Nephron progenitor cell (in vitro differentiated cells): Measurements from ENCODE around the gene AP1M2.
"Not testable (repeated sequence)": the region's sequence is repeated elsewhere in the genome, so short reads cannot be mapped to it uniquely, and the experiment has no call there.

Experiments used
- DNase-seq: peaks from one replicate; pipeline ENCODE4 v3.0.0; 2021
- H3K27ac Mint-ChIP-seq: 2 replicates; pipeline ENCODE4 v1.8.0; 2021; ENCODE audit warnings: mild to moderate bottlenecking, moderate library complexity, mixed read lengths
- H3K27me3 Mint-ChIP-seq: 2 replicates; pipeline ENCODE4 v1.8.0; 2021; ENCODE audit warnings: mild to moderate bottlenecking, low read depth, mixed read lengths; ENCODE audit not compliant: poor library complexity
- H3K36me3 Mint-ChIP-seq: 2 replicates; pipeline ENCODE4 v1.8.0; 2021; ENCODE audit warnings: low read depth, mixed read lengths
- H3K4me1 Mint-ChIP-seq: 2 replicates; pipeline ENCODE4 v1.8.0; 2021; ENCODE audit warnings: mixed read lengths
- H3K4me3 Mint-ChIP-seq: 2 replicates; pipeline ENCODE4 v1.8.0; 2021; ENCODE audit warnings: mild to moderate bottlenecking, moderate library complexity, mixed read lengths
- H3K9me3 Mint-ChIP-seq: 2 replicates; pipeline ENCODE4 v1.8.0; 2021; ENCODE audit warnings: mild to moderate bottlenecking, moderate library complexity, mixed read lengths
- TF ChIP-seq, protein P1 (sequence below): fragments of 200-600 bp; sonication (generic); IDR thresholded peaks from 2 replicates; pipeline ENCODE4 v1.5.0; 2021; ENCODE audit warnings: antibody characterized with exemption

Gene AP1M2

DNA sequence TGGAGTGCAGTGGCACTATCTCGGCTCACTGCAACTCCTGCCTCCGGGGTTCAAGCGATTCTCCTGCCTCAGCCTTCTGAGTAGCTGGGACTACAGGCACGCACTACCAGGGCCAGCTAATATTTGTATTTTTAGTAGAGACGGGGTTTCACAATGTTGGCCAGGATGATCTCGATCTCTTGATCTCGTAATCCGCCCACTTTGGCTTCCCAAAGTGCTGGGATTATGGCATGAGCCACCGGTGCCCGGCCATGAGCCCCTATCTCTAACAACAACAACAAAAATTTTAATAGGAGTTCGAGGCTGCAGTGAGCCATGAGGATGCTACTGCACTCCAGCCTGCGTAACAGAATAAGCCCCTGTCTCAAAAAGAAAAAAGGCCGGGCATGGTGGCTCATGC lies 5.0 kb downstream of the AP1M2 start:
- H3K4me3 Mint-ChIP-seq = no peak overlapping the region
- peaks cover 41% of the 10 kb centered on the region for H3K27me3 Mint-ChIP-seq
- no peak overlapping the region for H3K27ac Mint-ChIP-seq
- peaks cover 9% of the 10 kb centered on the region for H3K4me1 Mint-ChIP-seq
- H3K36me3 Mint-ChIP-seq = no peaks in the 10 kb centered on the region
- TF ChIP-seq, protein P1, sequence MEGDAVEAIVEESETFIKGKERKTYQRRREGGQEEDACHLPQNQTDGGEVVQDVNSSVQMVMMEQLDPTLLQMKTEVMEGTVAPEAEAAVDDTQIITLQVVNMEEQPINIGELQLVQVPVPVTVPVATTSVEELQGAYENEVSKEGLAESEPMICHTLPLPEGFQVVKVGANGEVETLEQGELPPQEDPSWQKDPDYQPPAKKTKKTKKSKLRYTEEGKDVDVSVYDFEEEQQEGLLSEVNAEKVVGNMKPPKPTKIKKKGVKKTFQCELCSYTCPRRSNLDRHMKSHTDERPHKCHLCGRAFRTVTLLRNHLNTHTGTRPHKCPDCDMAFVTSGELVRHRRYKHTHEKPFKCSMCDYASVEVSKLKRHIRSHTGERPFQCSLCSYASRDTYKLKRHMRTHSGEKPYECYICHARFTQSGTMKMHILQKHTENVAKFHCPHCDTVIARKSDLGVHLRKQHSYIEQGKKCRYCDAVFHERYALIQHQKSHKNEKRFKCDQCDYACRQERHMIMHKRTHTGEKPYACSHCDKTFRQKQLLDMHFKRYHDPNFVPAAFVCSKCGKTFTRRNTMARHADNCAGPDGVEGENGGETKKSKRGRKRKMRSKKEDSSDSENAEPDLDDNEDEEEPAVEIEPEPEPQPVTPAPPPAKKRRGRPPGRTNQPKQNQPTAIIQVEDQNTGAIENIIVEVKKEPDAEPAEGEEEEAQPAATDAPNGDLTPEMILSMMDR = no peak
- DNase-seq = no peak
- H3K9me3 Mint-ChIP-seq = peaks cover 3% of the 10 kb centered on the region

DNA sequence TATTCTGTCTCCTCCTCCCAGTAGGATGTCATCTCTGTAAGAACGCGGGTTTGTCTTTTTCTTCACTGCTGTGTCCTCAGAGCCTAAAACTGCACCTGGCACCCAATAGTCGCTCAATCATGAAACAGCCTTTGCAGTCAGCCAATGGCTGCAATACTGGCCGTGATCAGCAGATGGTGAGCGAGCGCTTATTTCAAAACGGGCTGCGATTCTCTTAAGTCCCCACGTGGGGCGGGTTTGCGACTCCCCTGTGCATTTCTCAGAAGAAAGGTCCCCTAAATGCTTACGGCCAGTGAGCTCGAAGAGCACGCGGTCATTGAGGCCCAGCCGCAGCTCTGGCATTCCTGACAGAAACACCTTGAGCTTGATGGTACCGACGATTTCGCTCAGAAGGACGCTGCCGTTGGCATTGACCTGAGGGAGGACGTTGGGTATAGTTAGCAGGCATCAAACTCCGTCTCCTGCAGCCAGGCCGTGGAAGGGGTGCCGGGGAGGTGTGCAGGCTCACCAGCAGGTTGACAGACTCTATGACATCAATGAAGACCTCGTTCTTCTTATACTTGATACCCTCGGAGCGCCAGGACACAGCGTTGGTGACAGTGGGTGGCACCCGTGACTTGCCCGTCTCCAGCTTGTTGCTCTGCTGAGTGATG lies 6.0 kb downstream of the AP1M2 start:
- Mint-ChIP-seq H3K27me3 (peaks cover 32% of the 10 kb centered on the region), H3K36me3 (no peaks in the 10 kb centered on the region), H3K4me1 (peaks cover 13% of the 10 kb centered on the region), H3K4me3 (no peak overlapping the region), H3K27ac (no peak overlapping the region), H3K9me3 (no peaks in the 10 kb centered on the region)
- DNase-seq = peak; percentile 92
- TF ChIP-seq, protein P1 = peak; percentile 97

DNA sequence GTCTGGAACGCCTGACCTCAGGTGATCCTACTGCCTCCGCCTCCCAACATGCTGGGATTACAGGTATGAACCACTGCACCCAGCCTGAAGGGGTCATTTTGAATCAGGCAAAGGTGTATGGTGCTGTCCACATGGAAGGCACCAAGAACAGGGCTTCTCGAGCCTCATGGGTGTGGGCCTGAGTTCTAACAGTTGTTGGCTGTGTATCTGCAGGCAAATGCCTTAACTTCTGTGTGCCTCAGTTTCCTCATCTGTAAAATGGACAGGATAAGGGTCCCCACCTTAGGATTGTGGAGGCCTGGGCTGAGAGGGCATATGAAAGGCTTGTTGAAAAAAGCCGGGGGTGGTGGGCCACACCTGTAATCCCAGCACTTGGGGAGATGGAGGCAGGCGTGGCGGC lies 9.2 kb downstream of the AP1M2 start:
- H3K4me1 Mint-ChIP-seq = peaks cover 18% of the 10 kb centered on the region

DNA sequence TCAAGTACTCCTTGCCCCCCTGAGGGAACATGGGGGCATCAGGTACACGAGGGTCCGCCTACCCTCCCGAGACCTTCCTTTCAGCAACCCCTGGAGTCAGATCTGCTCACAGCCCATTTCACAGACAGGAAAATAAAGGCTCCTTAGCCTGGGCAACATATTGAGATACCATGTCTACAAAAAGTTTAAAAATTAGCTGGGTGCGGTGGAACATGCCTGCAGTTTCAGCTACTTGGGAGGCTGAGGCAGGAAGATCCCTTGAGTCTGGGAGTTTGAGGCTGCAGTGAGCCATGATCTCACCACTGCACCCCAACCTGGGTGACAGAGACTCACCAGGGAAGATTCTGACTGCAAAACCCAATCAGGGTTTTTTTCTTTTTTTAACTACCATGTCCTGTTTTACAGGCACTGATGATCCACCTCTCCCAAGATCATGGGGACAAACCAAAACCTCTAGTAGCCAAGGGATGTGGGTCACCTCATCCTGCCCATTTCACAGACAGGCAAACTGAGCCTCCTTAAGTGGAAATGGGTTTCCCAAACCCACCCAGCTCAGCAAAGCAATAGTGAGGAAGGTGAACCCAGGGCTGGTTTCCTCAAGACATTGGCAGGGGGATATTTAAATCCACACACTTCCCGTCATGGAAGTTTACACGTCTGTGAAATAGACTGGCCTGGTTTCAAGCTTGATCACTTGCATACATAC lies 11.9 kb downstream of the AP1M2 start:
- H3K4me1 Mint-ChIP-seq = peaks cover 25% of the 10 kb centered on the region
- H3K27me3 Mint-ChIP-seq = peaks cover 3% of the 10 kb centered on the region
- H3K36me3 Mint-ChIP-seq = no peaks in the 10 kb centered on the region
- no peaks in the 10 kb centered on the region for H3K9me3 Mint-ChIP-seq
- H3K27ac Mint-ChIP-seq = no peak overlapping the region
- DNase-seq = no peak
- TF ChIP-seq, protein P1 = no peak
- no peak overlapping the region for H3K4me3 Mint-ChIP-seq

More for the DNA sequence above, 9.2 kb downstream of the AP1M2 start:
- H3K27me3 Mint-ChIP-seq = peaks cover 7% of the 10 kb centered on the region
- no peaks in the 10 kb centered on the region for H3K36me3 Mint-ChIP-seq
- no peak overlapping the region for H3K27ac Mint-ChIP-seq
- TF ChIP-seq, protein P1 = no peak
- H3K4me3 Mint-ChIP-seq = no peak overlapping the region
- DNase-seq = no peak
- no peaks in the 10 kb centered on the region for H3K9me3 Mint-ChIP-seq

DNA sequence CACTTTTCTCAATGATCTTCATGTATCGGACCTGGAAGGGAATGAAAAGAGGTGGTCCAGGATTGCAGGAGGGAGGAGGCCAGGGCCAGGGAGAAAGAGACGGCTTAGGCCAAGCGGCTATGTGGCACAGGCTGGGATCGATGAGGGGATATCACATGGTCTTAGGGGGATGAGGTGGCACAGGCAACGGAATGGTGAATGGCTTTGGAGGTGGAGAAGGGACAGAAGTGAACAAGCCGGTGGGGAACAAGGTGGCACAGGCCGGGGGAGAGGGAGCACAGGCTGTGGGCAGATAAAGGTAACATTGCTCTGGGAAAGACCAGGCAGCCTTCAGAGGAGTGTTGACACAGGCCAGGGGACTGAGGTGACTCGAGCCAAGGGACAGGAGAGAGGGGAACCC lies 12.7 kb downstream of the AP1M2 start:
- no peaks in the 10 kb centered on the region for H3K9me3 Mint-ChIP-seq
- H3K4me1 Mint-ChIP-seq = peaks cover 29% of the 10 kb centered on the region
- H3K36me3 Mint-ChIP-seq = no peaks in the 10 kb centered on the region
- TF ChIP-seq, protein P1 = no peak
- peaks cover 3% of the 10 kb centered on the region for H3K27me3 Mint-ChIP-seq
- peak overlapping the region; percentile 36 for H3K4me3 Mint-ChIP-seq
- no peak overlapping the region for H3K27ac Mint-ChIP-seq
- DNase-seq = no peak

DNA sequence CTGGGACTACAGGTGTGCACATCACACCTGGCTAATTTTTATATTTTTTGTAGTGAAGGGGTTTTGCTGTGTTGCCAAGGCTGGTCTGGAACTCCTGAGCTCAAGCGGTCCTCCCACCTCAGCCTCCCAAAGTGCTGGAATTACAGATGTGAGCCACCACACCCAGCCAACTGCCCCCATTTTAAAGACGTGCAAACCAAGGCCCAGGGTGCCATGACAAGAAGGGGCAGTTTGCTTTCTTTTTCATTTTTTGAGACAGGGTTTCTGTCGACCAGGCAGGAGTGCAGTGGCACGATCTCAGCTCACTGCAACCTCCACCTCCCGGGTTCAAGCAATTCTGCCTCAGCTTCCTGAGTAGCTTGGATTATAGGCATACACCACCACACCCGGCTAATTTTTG lies 13.3 kb downstream of the AP1M2 start:
- H3K4me1 Mint-ChIP-seq = peaks cover 35% of the 10 kb centered on the region
- not testable (repeated sequence) for H3K27ac Mint-ChIP-seq, DNase-seq, H3K27me3 Mint-ChIP-seq, H3K4me3 Mint-ChIP-seq, H3K36me3 Mint-ChIP-seq, H3K9me3 Mint-ChIP-seq
